ENCODE results near the gene SYCP3.

GRCh38 chr12:101743242-101743641 lies 4.0 kb upstream of the SYCP3 start:
- TF ChIP-seq CTCF (IDR thresholded peaks at IDR 0.05) = no peak
- no peak for TF ChIP-seq POLR2A (IDR thresholded peaks at IDR 0.05)
- no peak for TF ChIP-seq POLR2AphosphoS5 (IDR thresholded peaks at IDR 0.05)

Measured in suprapubic skin (tissue), 4 donors.